ENCODE measurements around the gene RPS23. TPM values are rescaled to one million over a fixed set of nuclear protein-coding genes. Genes with fewer than 3 reads are reported as not detected.
"Not testable (repeated sequence)": the region's sequence is repeated elsewhere in the genome, so short reads cannot be mapped to it uniquely, and the experiment has no call there.

RPS23 gene
- total RNA-seq, 1 experiment from 2014 or later: 3,875 TPM

DNA sequence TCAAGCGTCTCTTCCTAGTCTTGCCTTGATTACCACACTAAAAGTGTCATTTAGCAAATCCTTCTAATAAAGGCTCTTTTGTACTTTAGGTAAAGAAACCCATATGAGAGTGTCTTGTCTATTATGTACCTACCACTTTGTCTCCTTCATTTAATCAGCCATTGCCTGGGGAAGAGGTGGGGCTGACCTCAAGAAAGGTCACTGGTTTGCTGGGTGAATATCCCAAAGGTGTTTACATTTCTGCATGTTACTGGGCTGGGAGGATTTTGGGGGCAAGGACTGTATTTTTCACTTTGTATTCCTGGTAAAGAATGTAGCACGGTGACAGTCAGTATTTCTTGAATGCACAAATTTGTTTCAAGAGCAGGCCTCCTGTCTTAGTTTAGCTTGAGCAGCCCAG lies 11.9 kb upstream of the RPS23 start:
- no peak for DNase-seq (ENCODE audit: low read depth)

DNA sequence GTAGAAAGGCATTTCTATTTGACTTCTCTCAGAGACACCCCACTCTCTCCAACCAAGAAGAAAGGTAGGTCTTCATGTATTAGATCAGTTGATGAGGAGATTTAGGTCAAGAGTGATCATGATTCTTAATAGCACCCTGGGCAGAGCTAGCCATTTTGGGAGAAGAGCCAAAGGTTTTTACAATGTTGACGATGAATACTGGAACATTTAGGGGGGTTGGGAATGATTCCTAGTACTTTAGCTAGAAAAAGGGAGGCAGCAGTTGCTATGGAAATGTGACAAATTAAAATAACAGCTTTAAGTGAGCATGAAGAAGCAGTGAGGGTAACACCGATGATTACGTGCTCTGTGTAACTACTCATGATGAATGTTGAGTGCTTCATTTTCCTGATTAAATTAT lies 9.5 kb upstream of the RPS23 start:
- DNase-seq (ENCODE audit: low read depth): no peak

DNA sequence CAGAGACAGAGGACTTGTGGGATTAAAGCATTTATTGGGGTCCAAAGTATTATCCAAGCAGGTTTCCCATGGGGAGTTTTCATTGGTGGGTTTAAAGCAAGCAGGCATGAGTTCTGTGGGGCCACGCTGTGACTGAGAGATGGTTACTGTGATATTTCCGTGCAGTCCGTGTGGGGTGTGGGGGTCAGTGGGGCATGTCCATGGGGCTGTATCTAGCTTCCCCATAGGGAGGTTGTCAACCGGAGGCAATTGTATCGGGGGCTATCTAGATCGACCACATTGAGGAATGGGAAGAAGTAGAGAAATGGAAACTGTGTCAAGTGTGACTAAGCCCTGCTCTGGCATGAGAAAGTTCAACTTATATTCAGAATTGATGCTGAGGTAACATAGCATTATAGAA lies 7.1 kb upstream of the RPS23 start:
- no peak for DNase-seq (ENCODE audit: low read depth)

DNA sequence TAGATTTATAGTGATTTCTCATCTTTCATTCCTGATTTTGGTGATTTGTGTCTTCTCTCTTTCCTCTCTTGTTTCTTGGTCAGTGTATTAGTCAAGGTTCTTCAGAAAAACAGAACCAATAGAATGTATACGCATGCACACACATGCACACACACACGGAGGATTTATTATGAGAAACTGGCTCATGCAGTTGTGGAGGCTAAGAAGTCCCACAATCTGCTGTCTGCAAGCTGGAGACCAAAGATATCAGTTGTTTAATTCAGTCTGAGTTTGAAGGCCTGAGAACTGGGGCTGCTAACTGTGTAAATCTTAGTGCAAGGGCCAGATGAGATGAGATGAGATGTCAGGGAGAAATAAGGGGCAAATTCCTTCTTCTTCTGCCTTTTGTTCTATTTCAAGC lies 5.7 kb upstream of the RPS23 start:
- DNase-seq (ENCODE audit: low read depth): no peak

DNA sequence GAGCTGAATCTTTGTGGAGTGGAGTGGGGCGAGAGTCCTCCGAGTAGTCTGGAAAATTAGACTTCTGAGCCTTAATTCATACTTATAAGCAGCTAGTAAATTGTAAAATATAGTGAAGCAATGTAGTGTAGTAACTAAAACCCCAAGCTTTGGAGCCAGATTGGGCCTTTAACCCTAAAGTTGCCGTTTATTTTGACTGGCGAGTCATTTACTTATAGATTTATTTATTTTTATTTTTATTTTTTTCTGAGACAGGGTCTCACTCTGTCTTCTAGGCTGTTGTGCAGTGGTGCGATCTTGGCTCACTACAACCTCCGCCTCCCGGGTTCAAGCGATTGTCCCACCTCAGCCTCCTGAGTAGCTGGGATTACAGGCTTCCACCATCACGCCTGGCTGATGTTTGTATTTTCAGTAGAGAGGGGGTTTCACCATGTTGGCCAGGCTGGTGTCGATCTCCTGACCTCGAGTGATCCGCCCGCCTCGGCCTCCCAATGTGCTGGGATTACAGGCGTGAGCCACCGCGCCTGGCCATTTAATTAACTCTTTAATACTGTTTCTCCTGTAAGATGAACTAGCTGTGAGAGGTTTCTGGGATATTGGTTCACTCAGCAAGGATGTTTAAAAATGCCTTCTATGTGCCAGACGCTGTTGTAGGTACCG lies 687 bp upstream of the RPS23 start:
- no peak for DNase-seq (ENCODE audit: low read depth)

DNA sequence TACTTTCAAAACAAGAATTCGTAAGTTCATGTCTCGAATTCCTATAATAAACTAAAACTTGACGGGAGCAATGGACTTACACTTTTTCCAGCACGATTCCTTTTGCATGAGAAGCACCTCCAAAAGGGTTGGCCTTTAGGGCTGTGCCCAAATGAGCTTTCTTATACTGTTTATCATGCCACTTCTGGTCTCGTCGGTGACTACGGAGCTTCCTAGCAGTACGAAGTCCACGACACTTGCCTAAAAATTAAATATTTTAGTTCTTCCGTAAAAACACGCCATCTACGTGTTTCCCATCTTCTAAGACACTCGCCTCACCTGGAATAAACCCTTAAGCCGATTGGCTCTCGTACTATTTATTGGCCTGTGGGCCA lies 554 bp downstream of the RPS23 start:
- no peak for DNase-seq (ENCODE audit: low read depth)

DNA sequence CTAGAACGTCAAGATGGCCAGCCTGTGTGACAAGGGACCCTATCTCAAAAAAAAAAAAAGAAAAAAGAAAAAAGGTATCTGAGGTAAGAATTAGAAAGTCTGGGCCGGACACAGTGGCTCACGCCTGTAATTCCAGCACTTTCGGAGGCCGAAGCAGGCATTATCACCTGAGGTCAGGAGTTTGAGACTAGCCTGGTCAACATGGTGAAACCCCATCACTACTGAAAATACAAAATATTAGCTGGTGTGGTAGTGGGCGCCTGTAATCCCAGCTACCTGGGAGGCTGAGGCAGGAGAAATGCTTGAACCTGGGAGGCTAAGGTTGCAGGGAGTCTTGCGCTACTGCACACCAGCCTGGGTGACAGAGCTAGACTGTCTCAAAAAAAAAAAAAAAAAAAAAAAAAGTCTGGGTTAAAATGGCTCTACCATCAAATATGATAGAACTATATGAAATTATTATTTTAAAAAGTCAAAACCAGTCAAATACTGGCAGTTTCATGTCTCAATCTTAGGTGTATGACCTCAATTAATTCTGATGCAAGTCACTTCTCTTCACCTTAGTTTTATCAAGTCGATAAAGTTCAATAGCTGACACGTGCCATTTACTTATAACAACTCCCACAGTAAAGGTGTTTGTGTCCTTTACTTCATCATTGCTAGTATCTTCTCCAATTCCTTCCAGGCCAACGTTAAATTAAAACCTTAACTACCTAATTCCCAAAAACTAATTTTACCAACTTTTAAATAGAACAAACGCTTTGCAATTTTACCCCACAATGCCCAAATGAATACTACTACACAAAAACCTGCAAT lies 1.1 kb downstream of the RPS23 start:
- no peak for DNase-seq (ENCODE audit: low read depth)

DNA sequence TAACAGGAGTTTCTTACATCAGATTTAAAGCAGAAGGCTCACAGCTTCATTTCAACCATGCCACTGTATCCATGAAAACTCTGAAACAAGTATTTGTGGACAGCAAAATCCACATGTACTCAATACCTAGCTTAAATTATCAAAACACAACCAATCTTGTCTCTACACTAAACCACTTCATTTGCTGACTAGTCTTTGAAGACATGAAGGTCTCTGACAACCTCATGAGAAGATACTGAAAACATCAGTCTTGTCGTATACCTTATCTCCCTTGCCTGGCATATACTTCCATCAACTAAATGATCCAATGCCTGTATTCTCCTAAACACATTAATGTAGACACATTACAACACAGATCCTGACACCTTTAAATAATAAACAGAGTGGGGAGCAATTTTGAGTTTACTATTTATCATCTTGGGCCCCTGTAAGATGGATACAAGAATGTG lies 2.9 kb downstream of the RPS23 start:
- no peak for DNase-seq (ENCODE audit: low read depth)

DNA sequence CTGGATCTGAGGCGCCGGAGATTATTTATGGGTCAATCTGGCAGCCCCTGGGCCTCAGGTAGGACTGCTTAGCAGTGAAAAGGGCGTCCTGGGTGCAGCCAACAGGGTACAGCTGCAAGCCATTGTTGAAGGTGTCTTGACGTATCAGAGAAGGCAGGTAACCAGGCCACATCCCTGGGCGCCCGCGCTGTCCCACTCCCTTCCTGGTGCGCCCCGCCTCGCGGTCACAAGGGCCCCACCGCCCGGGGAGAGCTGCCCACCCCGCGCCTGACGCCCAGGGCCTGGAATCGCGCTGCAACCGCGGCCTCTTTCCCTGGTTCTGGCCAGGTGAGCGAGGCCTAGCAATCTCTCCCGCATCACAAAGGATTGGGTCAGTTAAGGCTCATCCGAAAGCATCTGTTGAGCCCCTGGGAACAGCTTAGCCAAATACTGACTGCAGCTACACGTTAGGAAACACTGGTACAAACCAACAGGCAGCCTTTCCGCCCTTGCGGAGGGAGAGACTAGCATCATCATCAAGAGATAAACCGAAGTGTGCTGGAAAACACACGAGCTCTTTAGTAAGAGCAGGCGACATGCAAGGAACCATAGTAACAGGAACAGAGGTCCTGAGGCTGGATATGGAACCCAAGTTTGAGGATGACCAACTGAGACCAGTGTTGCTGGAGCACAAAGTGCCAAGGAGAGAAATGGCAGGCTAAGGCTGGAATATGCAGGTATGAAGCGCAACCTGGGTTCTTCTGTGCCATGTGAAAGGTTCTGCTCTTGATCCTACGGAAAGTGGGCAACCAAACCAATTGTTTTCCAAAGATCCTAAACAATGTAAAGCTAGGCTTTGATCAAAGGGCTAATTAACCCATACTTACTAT lies 3.6 kb downstream of the RPS23 start:
- no peak for DNase-seq (ENCODE audit: low read depth)

DNA sequence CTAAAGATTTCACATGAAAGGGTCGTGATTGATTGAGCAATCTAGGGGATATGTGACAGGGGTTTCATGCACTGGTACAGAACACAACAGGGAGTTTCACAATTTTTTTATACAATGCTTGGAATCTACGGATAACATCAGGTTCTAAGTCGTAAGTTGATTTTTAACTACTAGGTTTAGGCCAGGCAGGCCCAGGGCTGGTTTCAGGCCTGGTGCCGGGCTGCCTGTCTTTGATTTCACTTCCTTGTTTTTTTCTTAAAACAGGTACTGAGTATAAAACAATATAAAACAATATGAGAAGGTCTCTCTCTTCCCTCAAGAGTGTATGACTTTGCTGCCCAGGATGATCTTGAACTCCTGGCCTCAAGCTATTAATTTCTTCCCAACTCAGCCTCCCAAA lies 4.7 kb downstream of the RPS23 start:
- not testable (repeated sequence) for DNase-seq (ENCODE audit: low read depth)

DNA sequence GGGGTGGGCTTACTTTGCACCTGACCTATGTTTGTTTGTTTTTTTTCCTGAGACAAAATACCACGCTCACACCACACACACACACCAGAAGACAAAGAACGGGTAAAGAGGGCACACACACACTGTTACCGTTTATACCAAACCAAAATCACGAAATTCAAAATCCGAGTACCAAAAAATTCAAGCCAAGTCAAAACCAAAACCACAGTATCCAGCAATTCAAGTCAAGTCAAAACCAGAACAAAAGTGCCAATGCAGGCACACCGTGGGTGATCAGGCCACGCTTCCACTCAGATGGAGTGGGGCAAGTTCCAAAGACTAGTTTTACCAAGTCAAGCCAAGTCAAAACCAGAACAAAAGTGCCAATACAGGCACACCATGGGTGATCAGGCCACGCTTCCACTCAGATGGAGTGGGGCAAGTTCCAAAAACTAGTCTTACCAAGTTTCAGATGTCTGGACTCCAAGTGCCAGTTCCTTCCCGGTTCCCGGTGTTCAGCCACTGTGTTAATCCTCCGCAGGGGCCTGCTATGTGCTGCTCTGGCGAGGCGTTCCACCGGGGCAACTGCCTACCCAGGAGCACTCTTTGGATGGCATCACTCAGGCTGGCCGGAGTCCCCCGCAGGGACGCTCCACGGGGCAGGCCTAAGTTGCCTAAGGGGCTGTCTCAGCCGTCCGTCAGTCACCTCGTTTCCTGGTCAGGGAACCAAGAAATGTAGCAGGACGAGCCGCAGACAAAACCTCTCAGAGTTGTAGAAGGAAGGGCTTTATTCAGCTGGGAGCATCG lies 5.4 kb downstream of the RPS23 start:
- not testable (repeated sequence) for DNase-seq (ENCODE audit: low read depth)

DNA sequence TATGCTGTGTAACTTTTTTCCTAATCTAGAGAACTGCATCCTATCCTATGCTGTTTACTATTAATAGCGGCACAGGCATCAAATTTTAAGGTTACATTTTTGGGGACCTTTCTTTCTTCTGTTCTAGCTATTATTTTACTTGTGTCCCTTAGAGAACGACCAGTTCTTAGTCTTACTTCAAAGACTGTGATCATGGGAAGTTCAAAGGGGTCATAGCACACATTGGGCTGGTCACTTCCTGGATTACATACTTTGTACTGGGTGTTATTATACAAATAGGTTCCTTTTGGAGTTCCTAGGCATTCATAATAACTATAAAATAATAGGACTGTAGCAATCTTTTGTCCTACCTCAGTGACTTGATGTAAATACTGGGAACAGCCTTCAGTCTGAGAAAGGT lies 8.8 kb downstream of the RPS23 start:
- DNase-seq (ENCODE audit: low read depth): not testable (repeated sequence)

DNA sequence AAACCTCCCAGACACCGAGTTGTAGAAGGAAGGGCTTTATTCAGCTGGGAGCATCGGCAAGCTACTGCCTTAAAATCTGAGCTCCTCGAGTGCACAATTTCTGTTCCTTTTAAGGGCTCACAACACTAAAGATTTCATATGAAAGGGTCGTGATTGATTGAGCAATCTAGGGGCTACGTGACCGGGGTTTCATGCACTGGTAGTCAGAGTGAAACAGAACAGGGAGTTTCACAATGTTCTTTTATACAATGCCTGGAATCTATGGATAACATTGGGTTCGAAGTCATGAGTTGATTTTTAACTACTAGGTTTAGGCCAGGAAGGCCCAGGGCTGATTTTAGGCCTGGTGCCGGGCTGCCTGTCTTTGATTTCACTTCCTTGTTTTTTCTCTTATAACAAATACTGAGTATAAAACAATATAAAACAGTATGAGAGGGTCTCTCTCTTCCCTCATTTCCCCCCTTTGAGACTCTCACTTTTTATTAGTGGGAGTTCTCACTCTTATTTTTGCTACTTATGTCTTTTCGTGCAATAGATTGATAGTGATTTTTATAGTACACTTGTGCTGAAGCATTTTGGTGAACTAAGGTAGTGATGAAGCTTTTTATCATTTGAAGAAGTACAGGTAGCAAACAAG lies 10.7 kb downstream of the RPS23 start:
- DNase-seq (ENCODE audit: low read depth): not testable (repeated sequence)

DNA sequence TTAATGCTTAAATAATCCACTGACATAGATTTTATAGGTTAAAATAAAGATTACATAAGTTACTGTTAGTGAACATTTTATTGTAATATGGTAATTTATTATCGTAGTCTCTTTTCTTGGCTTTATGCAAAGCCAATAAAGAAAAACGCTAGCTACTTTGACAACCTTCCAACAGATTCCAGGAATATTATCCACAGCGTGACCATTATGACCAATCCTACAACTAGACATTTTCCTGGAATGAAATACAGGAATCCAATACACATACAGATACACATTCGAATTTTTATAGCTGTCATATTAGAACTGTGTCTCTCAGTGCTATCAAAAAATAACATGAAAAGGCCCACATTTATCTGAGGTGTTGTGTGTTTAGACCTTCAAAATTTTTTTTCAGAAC lies 13.1 kb downstream of the RPS23 start:
- DNase-seq (ENCODE audit: low read depth): no peak

DNA sequence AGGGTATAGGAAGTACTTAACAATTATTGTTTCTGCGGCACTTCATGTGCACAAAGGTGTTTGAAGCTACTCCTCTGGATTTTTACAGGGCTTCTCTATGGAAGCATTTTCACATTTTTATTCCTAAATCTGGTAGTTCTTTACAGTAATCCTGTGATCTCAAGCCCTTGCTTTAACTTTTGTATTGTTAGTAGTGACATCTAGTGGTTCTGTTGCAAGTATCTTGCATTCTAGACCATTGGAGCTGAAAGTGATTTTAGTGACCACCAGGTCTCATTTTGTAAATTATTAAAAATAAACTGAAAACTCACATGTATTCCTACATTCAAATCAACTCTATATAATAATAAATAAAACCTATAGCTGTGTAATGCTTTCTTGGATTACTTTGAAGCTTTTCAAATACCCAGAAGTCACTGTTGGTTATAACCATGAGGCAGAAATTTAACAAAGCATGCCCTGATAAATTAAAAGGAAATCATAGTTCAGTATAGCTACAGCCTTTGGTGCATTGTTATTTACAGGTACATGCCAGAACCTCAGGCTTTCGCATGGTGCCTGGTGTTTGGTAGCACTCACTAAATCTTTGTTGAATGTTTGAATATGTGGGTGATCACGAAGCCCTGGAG lies 18.9 kb downstream of the RPS23 start:
- DNase-seq (ENCODE audit: low read depth): peak; percentile 21

DNA sequence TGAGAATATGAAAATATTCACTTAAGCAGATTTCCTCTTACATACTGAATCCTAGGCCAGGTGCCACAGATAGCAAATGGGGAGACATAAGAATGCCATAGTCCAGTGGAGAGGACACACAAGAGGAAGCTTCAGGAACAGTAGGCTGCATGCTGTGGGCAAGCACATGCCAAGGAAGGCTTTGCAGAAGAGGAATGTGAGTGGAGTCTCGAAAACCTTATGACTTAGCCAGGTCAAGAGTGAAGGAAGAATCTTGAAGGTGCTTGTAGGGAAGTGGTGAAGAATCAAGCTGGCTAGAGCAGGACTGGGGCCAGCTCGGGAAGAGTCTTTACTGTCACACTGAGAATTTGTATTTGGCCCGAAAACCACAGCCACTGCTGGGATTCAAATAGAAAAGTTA lies 20.4 kb downstream of the RPS23 start:
- DNase-seq (ENCODE audit: low read depth): no peak

DNA sequence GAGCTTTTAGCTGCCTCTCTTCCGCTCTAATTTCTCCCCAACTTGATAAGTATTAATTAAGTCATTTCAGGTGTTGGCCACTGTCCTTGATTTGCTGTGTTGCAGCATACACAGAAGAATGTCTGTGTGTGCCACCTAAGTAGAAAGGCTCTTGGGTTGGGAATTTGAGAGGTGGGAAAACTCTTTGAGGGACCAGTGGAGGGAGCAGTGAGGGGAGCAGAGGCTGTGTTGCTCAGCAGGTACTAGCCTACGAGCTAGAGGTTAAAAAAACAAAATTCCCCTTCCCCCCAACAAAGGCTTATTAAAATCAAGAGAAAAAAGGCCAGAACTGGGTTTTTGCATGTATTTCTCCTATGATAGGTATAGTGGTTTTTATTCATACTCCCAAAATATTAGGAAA lies 20.9 kb downstream of the RPS23 start:
- DNase-seq (ENCODE audit: low read depth): no peak

DNA sequence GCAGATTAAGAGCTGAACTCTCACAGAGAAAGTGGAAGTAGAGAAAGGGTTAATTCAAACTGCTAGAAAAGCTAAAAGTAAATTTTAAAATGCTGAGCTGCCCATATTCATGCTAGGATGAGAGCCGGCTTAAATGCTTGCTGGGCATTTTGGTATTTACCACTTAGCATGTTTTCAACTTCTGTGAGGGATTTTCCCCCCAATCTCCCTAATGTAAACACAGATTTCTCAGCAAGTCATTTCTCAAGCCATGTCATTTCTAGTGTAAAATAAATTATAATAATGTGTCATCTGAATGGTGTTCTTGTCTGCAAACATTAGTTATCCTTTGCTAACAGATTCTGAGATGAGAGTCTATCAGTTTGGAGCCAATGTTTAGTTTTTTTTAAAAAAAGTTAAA lies 22.3 kb downstream of the RPS23 start:
- DNase-seq (ENCODE audit: low read depth): no peak

DNA sequence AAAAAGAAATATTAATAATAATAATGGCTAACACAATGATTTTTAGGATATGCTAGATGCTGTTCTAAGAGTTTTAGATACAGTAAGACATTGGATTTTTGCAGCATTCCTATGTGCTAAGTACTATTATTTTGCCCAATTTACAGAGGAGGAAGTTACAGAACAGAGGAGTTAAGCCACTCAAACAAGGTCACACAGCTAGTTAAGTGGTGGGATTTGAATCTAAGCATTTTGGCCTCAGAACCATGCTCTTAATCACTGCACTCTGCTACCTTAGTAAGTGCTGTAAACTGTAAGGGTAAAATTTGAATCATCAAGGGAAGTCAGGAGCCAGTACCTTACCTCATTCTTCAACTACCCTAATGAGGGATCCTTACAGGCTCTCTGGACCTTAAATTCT lies 25.4 kb downstream of the RPS23 start:
- DNase-seq (ENCODE audit: low read depth): no peak

DNA sequence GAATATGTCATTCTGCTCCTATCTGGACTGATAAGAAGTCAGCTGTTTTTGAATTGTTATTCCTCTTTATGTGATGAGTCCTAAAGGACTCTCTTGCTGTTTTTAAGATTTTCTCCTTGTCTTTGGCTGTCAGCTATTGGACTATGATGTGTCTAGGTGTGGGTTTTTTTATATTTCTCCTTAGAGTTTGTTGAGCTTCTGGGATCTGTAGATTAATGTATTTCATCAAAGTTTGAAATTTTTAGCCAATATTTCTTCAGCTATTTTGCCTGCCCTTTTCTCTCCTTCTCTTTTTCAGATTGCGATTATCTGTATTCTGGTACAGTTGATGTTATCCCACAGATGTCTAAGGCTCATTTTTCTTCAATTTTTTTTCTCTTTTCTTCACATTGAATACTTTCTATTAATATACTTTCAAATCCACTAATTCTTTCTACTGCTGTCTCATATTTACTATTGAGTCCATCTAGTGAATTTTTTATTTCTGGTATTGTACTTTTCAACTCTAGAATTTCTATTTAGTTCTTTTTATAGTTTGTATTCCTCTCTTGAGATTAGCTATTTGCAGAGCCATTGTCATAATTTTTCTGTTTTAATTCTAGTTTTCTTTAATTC lies 31.1 kb downstream of the RPS23 start:
- DNase-seq (ENCODE audit: low read depth): no peak

All from RPMI7951 (cell line).